ENCODE results near the gene DOCK4. TPM values are rescaled to one million over a fixed set of nuclear protein-coding genes. Genes with fewer than 3 reads are reported as not detected.

DOCK4 gene
- total RNA-seq, 1 donor from 2014 or later = 4.5 TPM

DNA sequence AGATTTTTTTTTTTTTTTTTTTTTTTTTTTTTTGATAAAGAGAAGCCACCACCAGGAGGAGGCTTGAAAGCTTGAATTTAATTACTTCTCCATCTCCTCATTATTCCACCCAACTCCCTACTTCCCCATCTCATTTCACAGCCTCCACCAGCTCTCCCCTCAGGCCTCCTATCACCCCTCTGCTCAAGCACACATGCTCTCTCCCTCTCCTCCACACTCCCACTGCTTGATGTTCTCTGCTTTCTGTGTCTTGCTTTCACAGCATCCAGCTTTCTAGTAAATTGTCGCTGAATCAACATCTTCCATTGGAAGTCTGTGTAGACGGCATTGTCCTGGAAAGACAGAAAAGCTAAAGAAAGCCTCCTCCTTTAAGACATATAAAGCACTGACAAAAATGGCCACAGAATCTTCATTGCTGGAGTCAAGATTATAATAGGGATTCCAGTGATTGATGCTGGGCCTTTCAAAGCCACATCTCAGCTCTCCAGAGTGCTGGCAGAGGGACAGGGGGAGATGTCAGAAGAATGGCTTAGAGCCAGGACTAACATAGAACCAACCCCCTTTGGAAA, 58.3 kb downstream of the DOCK4 start:
- Histone ChIP-seq H3K27me3 (ENCODE audit: control insufficient read depth, insufficient read depth, low read length) (no peaks in the 10 kb centered on the region), H3K4me3 (ENCODE audit: low read depth, low read length) (no peak overlapping the region), H3K36me3 (ENCODE audit: control insufficient read depth, insufficient read depth, low read length) (no peaks in the 10 kb centered on the region)
- FAIRE-seq = no peak
- no peak for DNase-seq (ENCODE audit: low read depth)
- TF ChIP-seq, protein P1, sequence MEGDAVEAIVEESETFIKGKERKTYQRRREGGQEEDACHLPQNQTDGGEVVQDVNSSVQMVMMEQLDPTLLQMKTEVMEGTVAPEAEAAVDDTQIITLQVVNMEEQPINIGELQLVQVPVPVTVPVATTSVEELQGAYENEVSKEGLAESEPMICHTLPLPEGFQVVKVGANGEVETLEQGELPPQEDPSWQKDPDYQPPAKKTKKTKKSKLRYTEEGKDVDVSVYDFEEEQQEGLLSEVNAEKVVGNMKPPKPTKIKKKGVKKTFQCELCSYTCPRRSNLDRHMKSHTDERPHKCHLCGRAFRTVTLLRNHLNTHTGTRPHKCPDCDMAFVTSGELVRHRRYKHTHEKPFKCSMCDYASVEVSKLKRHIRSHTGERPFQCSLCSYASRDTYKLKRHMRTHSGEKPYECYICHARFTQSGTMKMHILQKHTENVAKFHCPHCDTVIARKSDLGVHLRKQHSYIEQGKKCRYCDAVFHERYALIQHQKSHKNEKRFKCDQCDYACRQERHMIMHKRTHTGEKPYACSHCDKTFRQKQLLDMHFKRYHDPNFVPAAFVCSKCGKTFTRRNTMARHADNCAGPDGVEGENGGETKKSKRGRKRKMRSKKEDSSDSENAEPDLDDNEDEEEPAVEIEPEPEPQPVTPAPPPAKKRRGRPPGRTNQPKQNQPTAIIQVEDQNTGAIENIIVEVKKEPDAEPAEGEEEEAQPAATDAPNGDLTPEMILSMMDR (IDR thresholded peaks at IDR 0.05; ENCODE audit: insufficient read depth, low read length, severe bottlenecking) = no peak

- Histone ChIP-seq H3K27me3 (ENCODE audit: control insufficient read depth, insufficient read depth, low read length) (no peaks in the 10 kb centered on the region), H3K4me3 (ENCODE audit: low read depth, low read length) (no peak overlapping the region), H3K36me3 (ENCODE audit: control insufficient read depth, insufficient read depth, low read length) (no peaks in the 10 kb centered on the region)
- no peak for FAIRE-seq
- no peak for DNase-seq (ENCODE audit: low read depth)
- TF ChIP-seq, protein P1 (IDR thresholded peaks at IDR 0.05; ENCODE audit: insufficient read depth, low read length, severe bottlenecking) = no peak
Observed at GRCh38 chr7:112145206-112145605, 61.0 kb downstream of the DOCK4 start.

GRCh38 chr7:112144284-112145059, 61.7 kb downstream of the DOCK4 start:
- Histone ChIP-seq H3K4me3 (ENCODE audit: low read depth, low read length) (no peak overlapping the region), H3K27me3 (ENCODE audit: control insufficient read depth, insufficient read depth, low read length) (no peaks in the 10 kb centered on the region), H3K36me3 (ENCODE audit: control insufficient read depth, insufficient read depth, low read length) (no peaks in the 10 kb centered on the region)
- DNase-seq (ENCODE audit: low read depth) (no peak), FAIRE-seq (no peak)
- TF ChIP-seq, protein P1 (IDR thresholded peaks at IDR 0.05; ENCODE audit: insufficient read depth, low read length, severe bottlenecking) = no peak

DNA sequence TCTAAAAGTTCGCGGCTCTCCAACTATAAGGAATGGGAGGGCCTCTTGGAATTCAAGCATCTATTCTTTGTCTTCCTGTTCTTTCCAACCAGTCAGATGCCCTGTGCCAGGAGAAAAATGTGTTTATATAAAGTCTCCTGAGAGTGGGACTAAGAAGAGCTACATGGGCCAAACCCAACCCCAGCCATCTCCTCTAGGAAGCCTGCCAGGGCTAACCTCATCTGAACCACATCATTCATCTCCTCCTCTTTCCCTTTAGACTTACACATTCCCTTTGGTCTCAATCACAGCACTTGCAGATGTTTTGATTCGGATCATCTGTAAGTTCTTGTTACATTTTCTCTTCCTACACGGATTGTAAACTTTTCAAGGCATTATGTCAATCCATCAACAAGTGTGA, 62.6 kb downstream of the DOCK4 start:
- H3K36me3 ChIP-seq (ENCODE audit: control insufficient read depth, insufficient read depth, low read length) = no peaks in the 10 kb centered on the region
- FAIRE-seq (no peak), DNase-seq (ENCODE audit: low read depth) (no peak)
- TF ChIP-seq, protein P1 (IDR thresholded peaks at IDR 0.05; ENCODE audit: insufficient read depth, low read length, severe bottlenecking) = no peak
- no peaks in the 10 kb centered on the region for H3K27me3 ChIP-seq (ENCODE audit: control insufficient read depth, insufficient read depth, low read length)
- H3K4me3 ChIP-seq (ENCODE audit: low read depth, low read length) = no peak overlapping the region

GRCh38 chr7:112143136-112143535, 63.1 kb downstream of the DOCK4 start:
- H3K27me3 ChIP-seq (ENCODE audit: control insufficient read depth, insufficient read depth, low read length) = no peaks in the 10 kb centered on the region
- DNase-seq (ENCODE audit: low read depth) = no peak
- no peak for FAIRE-seq
- H3K4me3 ChIP-seq (ENCODE audit: low read depth, low read length) = no peak overlapping the region
- TF ChIP-seq, protein P1 (IDR thresholded peaks at IDR 0.05; ENCODE audit: insufficient read depth, low read length, severe bottlenecking) = no peak
- H3K36me3 ChIP-seq (ENCODE audit: control insufficient read depth, insufficient read depth, low read length) = no peaks in the 10 kb centered on the region
